ENCODE data around the gene SPTB.

DNA sequence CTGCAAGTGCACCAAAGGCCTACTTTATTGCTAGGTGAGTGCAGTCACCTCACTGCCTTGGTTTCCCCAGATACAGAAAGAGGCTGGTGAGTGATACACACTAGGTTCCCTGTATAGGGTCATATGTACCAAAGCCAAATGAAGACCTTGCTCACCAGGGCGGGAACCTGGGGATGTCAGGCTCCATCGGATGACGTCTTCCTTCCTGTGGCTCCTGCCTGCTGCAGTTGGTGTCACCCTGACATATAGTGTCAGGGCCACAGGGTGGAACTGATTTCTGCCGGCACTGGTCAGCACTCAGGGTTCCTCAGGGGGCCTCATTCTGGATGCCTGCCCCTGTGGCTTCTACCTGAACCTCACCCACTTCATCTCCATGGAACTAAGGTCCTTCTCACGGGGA, 132.4 kb downstream of the SPTB start:
- TF ChIP-seq CTCF (IDR thresholded peaks at IDR 0.05) (no peak), ZFX (IDR thresholded peaks at IDR 0.05; ENCODE audit: borderline replicate concordance) (no peak)
